ENCODE measurements around the gene PNMA8B.

The PNMA8B gene

GRCh38 chr19:46456930-46457329, 38.7 kb downstream of the PNMA8B start:
- Histone ChIP-seq H3K27ac (ENCODE audit: extremely low read depth, low read depth, low read length) (no peak overlapping the region), H3K4me3 (ENCODE audit: low read depth, low read length) (no peak overlapping the region), H3K9me3 (ENCODE audit: control insufficient read depth, insufficient read depth, low read depth, low read length) (no peaks in the 10 kb centered on the region), H3K4me1 (ENCODE audit: control insufficient read depth, insufficient read depth, low read length) (no peaks in the 10 kb centered on the region), H3K36me3 (ENCODE audit: control insufficient read depth in 2 of 2, insufficient read depth in 1 of 2, low read length in 2 of 2) (no peaks in the 10 kb centered on the region; a peak in 1 of 3 replicates)
- CTCF ChIA-PET: interaction anchor here (0.6 to 2.5 kb wide), 8 partner anchors 9 to 155 kb away, joined by 3 to 8 read pairs (median 4); no protein-coding TSS in a partner anchor
- TF ChIP-seq EGR2 (tag by site-specific recombination; IDR thresholded peaks at IDR 0.05; ENCODE audit: low read depth) (no peak), ZNF571 (tag by site-specific recombination; IDR thresholded peaks at IDR 0.05) (no peak), ZBTB17 (tag by site-specific recombination; IDR thresholded peaks at IDR 0.05) (no peak), ZNF549 (tag by site-specific recombination; IDR thresholded peaks at IDR 0.05) (no peak), ZNF335 (tag by site-specific recombination; conservative IDR thresholded peaks at IDR 0.05) (no peak), OVOL3 (tag by site-specific recombination; IDR thresholded peaks at IDR 0.05) (no peak)
- TF ChIP-seq, protein P1, sequence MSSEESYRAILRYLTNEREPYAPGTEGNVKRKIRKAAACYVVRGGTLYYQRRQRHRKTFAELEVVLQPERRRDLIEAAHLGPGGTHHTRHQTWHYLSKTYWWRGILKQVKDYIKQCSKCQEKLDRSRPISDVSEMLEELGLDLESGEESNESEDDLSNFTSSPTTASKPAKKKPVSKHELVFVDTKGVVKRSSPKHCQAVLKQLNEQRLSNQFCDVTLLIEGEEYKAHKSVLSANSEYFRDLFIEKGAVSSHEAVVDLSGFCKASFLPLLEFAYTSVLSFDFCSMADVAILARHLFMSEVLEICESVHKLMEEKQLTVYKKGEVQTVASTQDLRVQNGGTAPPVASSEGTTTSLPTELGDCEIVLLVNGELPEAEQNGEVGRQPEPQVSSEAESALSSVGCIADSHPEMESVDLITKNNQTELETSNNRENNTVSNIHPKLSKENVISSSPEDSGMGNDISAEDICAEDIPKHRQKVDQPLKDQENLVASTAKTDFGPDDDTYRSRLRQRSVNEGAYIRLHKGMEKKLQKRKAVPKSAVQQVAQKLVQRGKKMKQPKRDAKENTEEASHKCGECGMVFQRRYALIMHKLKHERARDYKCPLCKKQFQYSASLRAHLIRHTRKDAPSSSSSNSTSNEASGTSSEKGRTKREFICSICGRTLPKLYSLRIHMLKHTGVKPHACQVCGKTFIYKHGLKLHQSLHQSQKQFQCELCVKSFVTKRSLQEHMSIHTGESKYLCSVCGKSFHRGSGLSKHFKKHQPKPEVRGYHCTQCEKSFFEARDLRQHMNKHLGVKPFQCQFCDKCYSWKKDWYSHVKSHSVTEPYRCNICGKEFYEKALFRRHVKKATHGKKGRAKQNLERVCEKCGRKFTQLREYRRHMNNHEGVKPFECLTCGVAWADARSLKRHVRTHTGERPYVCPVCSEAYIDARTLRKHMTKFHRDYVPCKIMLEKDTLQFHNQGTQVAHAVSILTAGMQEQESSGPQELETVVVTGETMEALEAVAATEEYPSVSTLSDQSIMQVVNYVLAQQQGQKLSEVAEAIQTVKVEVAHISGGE (tag by site-specific recombination; conservative IDR thresholded peaks at IDR 0.05; ENCODE audit: low read depth): no peak
- POLR2A ChIA-PET: interaction anchor here (1.4 kb wide), 1 partner anchor 10 kb away, joined by 4 read pairs; no protein-coding TSS in a partner anchor

- ChIA-PET POLR2A (no interaction called here), CTCF (no interaction called here)
- H3K9me3 ChIP-seq (ENCODE audit: control insufficient read depth, insufficient read depth, low read depth, low read length): no peaks in the 10 kb centered on the region
- H3K4me1 ChIP-seq (ENCODE audit: control insufficient read depth, insufficient read depth, low read length): no peaks in the 10 kb centered on the region
- H3K36me3 ChIP-seq (ENCODE audit: control insufficient read depth in 2 of 2, insufficient read depth in 1 of 2, low read length in 2 of 2): no peaks in the 10 kb centered on the region
- no peak overlapping the region for H3K4me3 ChIP-seq (ENCODE audit: low read depth, low read length)
- TF ChIP-seq ZNF404 (tag by site-specific recombination; IDR thresholded peaks at IDR 0.05) (no peak), SETDB1 (IDR thresholded peaks at IDR 0.05; ENCODE audit: insufficient read length, low read length) (no peak), ZNF610 (tag by site-specific recombination; IDR thresholded peaks at IDR 0.05; ENCODE audit: borderline replicate concordance) (no peak), ZBTB17 (tag by site-specific recombination; IDR thresholded peaks at IDR 0.05) (no peak)
- H3K27ac ChIP-seq (ENCODE audit: extremely low read depth, low read depth, low read length): no peak overlapping the region
These were observed 41.4 kb downstream of the PNMA8B start for GRCh38 chr19:46454244-46454643.

DNA sequence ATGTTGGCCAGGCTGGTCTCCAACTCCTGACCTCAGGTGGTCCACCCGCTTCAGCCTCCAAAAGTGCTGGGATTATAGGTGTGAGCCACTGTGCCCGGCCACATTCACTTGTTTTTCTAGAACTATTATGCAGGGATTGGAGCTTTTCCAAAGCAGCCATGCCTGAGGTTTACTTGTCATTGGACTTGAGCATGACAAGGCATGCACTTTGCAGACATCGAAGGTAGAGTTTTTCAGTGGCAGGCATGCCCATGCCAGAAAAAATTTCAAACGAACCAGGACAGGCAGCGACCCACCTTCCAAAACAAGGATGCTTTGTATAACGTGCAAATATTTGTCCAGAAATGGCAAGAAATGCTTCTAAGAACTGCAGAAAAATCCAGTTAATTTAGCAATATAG, 42.0 kb downstream of the PNMA8B start:
- Histone ChIP-seq H3K27ac (ENCODE audit: extremely low read depth, low read depth, low read length) (no peak overlapping the region), H3K4me3 (ENCODE audit: low read depth, low read length) (no peak overlapping the region), H3K9me3 (ENCODE audit: control insufficient read depth, insufficient read depth, low read depth, low read length) (no peaks in the 10 kb centered on the region), H3K4me1 (ENCODE audit: control insufficient read depth, insufficient read depth, low read length) (no peaks in the 10 kb centered on the region), H3K36me3 (ENCODE audit: control insufficient read depth in 2 of 2, insufficient read depth in 1 of 2, low read length in 2 of 2) (no peaks in the 10 kb centered on the region)
- CTCF ChIA-PET: no interaction called here
- POLR2A ChIA-PET: no interaction called here
- TF ChIP-seq ZNF585B (tag by site-specific recombination; IDR thresholded peaks at IDR 0.05) (no peak), ZNF571 (tag by site-specific recombination; IDR thresholded peaks at IDR 0.05) (no peak), ZNF600 (tag by site-specific recombination; IDR thresholded peaks at IDR 0.05) (no peak), GLIS2 (tag by site-specific recombination; IDR thresholded peaks at IDR 0.05) (no peak), ZNF426 (tag by site-specific recombination; IDR thresholded peaks at IDR 0.05) (no peak), ZNF394 (tag by site-specific recombination; IDR thresholded peaks at IDR 0.05; ENCODE audit: borderline replicate concordance) (no peak), ZFHX2 (tag by site-specific recombination; conservative IDR thresholded peaks at IDR 0.05) (no peak), ZNF843 (tag by site-specific recombination; IDR thresholded peaks at IDR 0.05) (no peak), GLI2 (tag by site-specific recombination; IDR thresholded peaks at IDR 0.05; ENCODE audit: borderline replicate concordance, low read depth) (no peak), SP3 (tag by site-specific recombination; IDR thresholded peaks at IDR 0.05) (no peak), ZNF19 (tag by site-specific recombination; IDR thresholded peaks at IDR 0.05; ENCODE audit: low read depth) (no peak), HOXA7 (CRISPR knock-in tag; IDR thresholded peaks at IDR 0.05; ENCODE audit: borderline replicate concordance) (no peak), ZNF366 (tag by site-specific recombination; conservative IDR thresholded peaks at IDR 0.05) (no peak), ZBTB48 (tag by site-specific recombination; IDR thresholded peaks at IDR 0.05) (no peak), MEIS1 (CRISPR knock-in tag; IDR thresholded peaks at IDR 0.05; ENCODE audit: borderline replicate concordance) (no peak), ZNF311 (tag by site-specific recombination; IDR thresholded peaks at IDR 0.05; ENCODE audit: borderline replicate concordance) (no peak), ZNF121 (tag by site-specific recombination; IDR thresholded peaks at IDR 0.05) (no peak), ZNF214 (tag by site-specific recombination; IDR thresholded peaks at IDR 0.05; ENCODE audit: borderline replicate concordance) (no peak), ZNF148 (tag by site-specific recombination; IDR thresholded peaks at IDR 0.05; ENCODE audit: borderline replicate concordance) (no peak), WT1 (tag by site-specific recombination; IDR thresholded peaks at IDR 0.05) (no peak)

All from HEK293 (cell line).